ENCODE data around the gene PSMC3IP.

PSMC3IP gene

GRCh38 chr17:42527932-42528331, 49.6 kb downstream of the PSMC3IP start:
- no peaks in the 10 kb centered on the region for H3K36me3 Mint-ChIP-seq (ENCODE audit: low read depth)
- H3K4me1 Mint-ChIP-seq (ENCODE audit: low read depth), result peaks cover 53% of the 10 kb centered on the region
- H3K27ac Mint-ChIP-seq, result no peak overlapping the region
- no peaks in the 10 kb centered on the region for H3K9me3 Mint-ChIP-seq
- H3K27me3 Mint-ChIP-seq, result no peaks in the 10 kb centered on the region
- DNase-seq, result no peak
- H3K4me3 Mint-ChIP-seq, result no peak overlapping the region

- DNase-seq, result no peak
- no peak overlapping the region for H3K27ac Mint-ChIP-seq
- H3K4me3 Mint-ChIP-seq, result no peak overlapping the region
- H3K27me3 Mint-ChIP-seq, result no peaks in the 10 kb centered on the region
- no peaks in the 10 kb centered on the region for H3K9me3 Mint-ChIP-seq
- H3K4me1 Mint-ChIP-seq (ENCODE audit: low read depth), result peaks cover 45% of the 10 kb centered on the region
- H3K36me3 Mint-ChIP-seq (ENCODE audit: low read depth), result peaks cover 9% of the 10 kb centered on the region
Measured at GRCh38 chr17:42526031-42526444, 51.5 kb downstream of the PSMC3IP start.

GRCh38 chr17:42525221-42525620, 52.3 kb downstream of the PSMC3IP start:
- no peaks in the 10 kb centered on the region for H3K9me3 Mint-ChIP-seq
- no peak overlapping the region for H3K27ac Mint-ChIP-seq
- H3K36me3 Mint-ChIP-seq (ENCODE audit: low read depth), result peaks cover 9% of the 10 kb centered on the region
- DNase-seq, result no peak
- peaks cover 39% of the 10 kb centered on the region for H3K4me1 Mint-ChIP-seq (ENCODE audit: low read depth)
- H3K27me3 Mint-ChIP-seq, result no peaks in the 10 kb centered on the region
- no peak overlapping the region for H3K4me3 Mint-ChIP-seq

GRCh38 chr17:42522798-42523278, 54.7 kb downstream of the PSMC3IP start:
- no peaks in the 10 kb centered on the region for H3K9me3 Mint-ChIP-seq
- peaks cover 25% of the 10 kb centered on the region for H3K4me1 Mint-ChIP-seq (ENCODE audit: low read depth)
- H3K27ac Mint-ChIP-seq, result no peak overlapping the region
- peaks cover 9% of the 10 kb centered on the region for H3K36me3 Mint-ChIP-seq (ENCODE audit: low read depth)
- no peak for DNase-seq
- no peak overlapping the region for H3K4me3 Mint-ChIP-seq
- H3K27me3 Mint-ChIP-seq, result no peaks in the 10 kb centered on the region

Measured in activated T-cell treated with anti-CD3 and anti-CD28 coated beads, Interleukin-2, amount 50 U/mL, for 24 hours (primary cell).